Stimulated activated CD4-positive, alpha-beta T cell treated with anti-CD3 and anti-CD28 coated beads, Interleukin-2, amount 100 ng/mL, for 48 hours (primary cell): ENCODE results near the gene PRKCZ.

Experiments used
- DNase-seq, 2 donors: peaks; one replicate each; pipeline ENCODE4 v3.0.0-alpha.2; 2020

The PRKCZ gene

DNA sequence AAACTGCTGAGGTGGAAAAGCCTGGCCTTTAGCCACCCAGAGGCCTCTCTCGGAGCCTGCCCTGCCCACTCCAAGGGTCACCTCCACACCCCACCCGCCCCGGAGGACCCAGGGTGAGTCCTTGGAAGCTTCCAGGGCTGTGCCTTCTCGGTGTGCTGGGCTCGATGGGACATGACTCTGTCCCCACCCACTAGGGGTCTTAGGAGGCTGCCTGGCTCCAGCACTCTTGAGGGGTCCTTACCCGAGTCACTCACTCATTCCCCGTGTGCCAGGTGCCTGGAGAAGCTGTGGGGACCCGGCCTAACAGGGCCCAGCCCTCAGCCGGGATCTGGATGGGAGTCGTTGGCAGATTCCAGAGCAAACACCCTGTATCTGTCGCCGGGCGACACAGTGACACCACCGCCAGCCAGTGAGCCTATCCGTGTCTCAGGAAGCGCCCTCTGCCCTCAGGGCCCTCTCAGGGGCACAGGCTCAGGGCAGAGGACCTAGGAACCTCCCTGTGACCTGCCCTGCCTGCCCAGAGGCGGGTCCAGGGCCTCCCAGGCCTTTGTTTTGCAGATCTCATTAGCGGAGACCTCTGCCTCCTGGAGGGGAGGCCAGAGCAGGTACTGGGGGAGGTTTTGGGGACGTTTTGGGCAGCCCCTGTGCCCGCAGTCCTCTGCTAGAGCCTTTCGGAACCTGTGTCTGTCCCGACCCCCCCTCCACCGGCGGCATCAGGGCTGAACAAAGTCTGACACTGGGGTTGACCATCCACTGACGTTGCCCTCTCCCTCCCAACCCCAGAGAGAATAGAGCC, 3.1 kb upstream of the PRKCZ start:
- DNase-seq, result no peak

DNA sequence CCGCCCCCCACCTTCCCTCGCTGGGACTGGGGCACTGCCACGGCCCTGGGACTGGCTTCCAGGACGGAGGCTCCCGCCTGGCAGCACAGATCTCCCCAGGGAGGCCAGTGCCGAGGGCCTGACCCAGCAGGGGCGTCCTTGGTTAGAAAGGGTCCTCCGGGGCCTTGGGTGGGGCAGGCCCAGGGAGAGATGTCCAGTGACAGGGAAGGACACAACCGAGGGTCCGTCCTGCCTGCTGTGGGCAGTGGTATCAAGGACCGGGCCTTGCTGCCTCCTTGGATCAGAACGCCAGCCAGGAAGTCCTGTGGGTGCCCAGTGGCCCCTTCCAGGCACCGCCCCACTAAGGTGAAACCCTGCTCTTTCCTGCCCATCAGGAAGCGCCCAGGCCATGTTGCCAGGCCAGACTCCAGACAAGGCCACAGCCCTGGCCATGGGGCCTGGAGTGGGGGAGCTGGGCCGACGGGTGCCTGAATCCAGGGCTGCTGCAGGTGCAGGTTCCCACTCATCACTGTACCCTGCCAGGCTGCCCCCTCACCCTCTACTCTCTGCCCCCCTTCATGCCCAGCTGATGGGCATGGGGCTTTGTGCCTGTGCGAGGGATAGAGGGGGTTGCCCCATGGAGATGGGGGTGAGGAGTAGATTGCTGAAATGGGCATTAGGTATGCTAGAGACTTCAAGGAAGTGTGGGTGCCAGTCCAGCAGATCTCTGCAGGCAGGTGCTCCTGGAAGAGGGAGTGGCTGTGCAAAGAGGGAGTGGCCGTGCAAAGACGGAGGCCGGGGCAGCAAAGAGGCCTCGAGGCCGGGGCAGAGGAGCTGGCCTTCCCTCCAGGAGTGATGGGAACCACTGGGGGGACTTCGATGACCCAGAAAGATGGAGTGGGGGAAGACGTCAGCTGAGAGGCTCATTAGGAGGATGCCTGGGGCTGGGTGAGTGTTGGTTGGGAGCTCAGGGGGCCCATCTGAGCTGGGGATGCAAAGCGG, 2.2 kb upstream of the PRKCZ start:
- DNase-seq, result no peak

- no peak for DNase-seq
Measured at GRCh38 chr1:2049225-2049717, 940 bp upstream of the PRKCZ start.

- DNase-seq, result no peak
Measured at GRCh38 chr1:2050461-2050792, 216 bp downstream of the PRKCZ start.

GRCh38 chr1:2050793-2051682, 827 bp downstream of the PRKCZ start:
- no peak for DNase-seq

- no peak for DNase-seq
Measured at GRCh38 chr1:2052054-2052679, 2.0 kb downstream of the PRKCZ start.

GRCh38 chr1:2052756-2053155, 2.5 kb downstream of the PRKCZ start:
- DNase-seq, result no peak

DNA sequence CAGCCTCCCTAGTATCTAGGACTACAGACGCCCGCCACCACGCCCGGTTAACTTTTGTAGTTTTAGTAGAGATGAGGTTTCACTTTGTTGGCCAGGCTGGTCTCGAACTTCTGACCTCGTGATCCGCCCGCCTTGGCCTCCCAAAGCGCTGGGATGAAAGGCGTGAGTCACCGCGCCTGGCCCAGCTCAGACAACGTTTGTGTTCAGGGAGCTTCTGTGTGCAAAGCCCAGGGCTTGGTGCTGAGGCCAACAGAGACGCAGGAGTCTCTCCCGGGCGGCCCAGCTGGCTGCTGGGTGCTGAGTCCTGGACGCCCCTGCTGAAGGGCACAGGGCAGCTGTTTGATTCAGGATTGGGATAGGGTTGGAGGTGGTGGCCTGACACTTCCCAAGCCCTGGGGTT, 3.0 kb downstream of the PRKCZ start:
- DNase-seq, result no peak

DNA sequence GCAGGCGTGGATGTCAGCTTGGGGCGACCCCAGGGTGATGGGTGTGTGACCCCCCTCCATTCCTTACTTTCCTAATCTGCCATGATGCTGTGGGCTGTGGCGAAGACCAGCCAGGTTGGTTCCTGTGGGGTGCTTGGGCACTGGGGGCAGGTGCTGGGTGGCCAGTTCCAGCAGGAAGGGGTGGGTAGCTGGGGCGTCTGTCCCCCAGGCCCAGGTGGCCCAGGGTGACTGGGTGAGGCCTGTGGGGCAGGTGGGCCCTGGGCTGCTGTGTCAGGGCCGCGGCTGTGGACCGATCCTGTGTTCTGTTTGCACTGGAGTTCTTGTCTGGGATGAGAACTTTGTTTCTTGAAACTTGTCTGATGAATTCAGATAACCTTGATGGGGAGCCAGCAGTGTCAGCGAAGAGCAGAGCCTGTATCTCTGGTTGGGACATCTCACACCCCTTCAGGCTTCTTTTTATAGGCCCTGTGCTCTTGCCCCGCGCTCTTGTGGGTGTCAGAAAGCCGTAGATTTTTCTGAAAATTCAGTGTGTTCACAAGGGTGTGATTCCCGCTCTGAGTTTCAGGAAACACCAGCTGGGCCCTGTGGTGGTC, 3.7 kb downstream of the PRKCZ start:
- no peak for DNase-seq

GRCh38 chr1:2054560-2054959, 4.3 kb downstream of the PRKCZ start:
- DNase-seq, result no peak

- DNase-seq, result no peak
Measured at GRCh38 chr1:2055911-2056575, 5.8 kb downstream of the PRKCZ start.

DNA sequence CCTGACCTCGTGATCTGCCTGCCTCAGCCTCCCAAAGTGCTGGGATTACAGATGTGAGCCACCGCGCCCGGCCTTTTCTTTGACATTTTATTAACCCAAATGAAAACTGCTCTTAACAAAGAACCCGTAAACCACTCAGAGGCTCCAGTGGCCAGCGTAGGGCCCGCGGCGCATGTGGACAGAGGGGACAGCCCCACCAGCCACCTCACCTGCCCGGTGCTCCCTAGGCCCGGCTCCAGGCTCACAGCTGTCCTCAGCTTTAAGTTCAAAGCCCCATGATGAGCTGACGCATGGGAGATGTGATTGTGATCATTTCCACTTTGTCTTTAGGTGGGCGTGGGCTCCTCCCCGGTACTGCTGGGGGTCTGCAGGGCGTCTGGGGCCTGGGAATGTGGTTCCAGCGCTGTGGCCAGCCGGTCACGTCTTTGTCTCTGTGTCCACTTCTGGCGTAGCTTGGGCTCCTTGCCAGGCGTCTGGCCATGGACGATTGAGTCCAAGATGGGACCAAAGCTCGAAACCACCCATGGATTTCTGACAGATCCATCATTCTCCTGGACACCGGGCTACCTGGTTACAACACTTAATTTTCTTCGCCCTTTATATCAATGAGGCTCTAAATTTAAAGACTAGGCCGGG, 6.9 kb downstream of the PRKCZ start:
- no peak for DNase-seq

DNA sequence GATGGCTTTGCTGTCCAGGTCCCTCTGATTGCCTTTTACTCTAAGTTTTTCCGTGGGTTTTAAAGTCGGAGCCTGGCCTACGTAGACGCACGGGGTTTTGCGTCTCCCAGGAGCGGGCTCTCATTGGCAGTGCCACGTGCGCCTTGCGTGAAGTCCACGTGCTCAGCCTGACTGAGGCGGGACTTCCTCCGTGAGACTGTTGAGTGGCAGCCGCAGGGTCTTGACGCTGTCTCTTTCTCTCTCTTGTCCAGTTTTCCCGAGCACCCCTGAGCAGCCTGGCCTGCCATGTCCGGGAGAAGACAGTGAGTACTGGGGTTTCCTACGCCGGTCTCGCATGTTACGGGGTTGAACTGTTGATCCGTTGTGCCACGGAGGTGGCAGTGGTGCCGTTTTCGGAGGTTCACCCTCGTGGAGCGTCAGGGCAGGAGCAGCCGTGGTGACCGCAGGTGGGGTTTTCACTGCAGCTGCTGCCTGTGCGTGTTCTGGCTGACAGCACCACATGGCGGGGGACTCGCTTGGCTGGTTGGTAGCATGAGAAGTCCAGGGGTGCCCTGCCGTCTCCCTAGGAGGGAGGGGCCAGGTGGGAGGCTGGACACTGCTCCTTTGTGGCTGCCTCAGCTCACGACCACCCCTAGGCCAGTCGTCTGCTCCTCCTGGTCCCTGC, 9.2 kb downstream of the PRKCZ start:
- DNase-seq, result no peak

GRCh38 chr1:2060072-2060471, 9.9 kb downstream of the PRKCZ start:
- DNase-seq, result no peak

DNA sequence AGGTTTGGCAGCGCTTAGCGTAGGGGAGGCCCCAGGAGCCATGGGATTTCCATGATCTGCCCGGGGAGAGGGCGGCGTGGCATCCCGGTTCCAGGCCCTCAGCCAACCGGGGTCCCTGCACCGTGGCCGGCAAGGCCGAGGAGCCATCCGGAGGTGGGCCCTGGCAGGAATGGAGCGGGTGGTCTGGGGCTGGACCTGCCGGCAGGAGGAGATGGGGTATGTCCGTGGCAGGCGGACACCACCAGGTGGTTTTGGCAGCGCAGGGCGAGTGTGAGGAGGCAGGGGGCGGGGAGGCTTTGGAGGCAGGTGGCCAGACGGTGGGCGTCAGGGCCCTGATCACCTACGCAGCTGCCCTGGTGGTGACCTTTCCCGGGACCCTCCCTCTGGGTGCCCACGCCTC, 10.3 kb downstream of the PRKCZ start:
- DNase-seq, result no peak

GRCh38 chr1:2061065-2061778, 11.0 kb downstream of the PRKCZ start:
- DNase-seq, result no peak

DNA sequence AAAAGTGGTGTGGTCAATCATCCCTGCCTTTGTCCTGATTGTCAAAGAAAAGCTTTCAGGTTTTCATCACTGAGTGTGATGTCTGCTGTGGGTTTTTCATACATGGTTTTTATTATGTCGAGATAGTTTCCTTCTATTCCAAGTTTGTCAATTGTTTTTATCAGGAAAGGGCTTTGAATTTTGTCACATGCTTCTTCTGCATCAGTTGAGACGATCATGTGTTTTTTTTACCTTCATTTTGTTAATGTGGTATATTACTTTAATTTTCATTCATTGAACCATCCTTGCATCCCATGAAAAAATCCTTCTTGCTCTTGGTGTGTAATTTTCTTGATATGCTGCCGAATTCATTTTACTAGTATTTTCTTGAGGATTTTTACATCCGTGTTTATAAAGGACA, 15.5 kb downstream of the PRKCZ start:
- no peak for DNase-seq

- DNase-seq, result no peak
Measured at GRCh38 chr1:2067393-2067792, 17.2 kb downstream of the PRKCZ start.

GRCh38 chr1:2067981-2068380, 17.8 kb downstream of the PRKCZ start:
- DNase-seq, result no peak

GRCh38 chr1:2068951-2069350, 18.7 kb downstream of the PRKCZ start:
- DNase-seq, result no peak
